GM21515 (cell line): Measurements from ENCODE around the gene ERICH4.
"Not testable (repeated sequence)": the region's sequence is repeated elsewhere in the genome, so short reads cannot be mapped to it uniquely, and the experiment has no call there.

Experiments
- ATAC-seq: cut with Tn5 transposase; IDR thresholded peaks from one replicate; pipeline ENCODE4 v1.9.1; 2021; ENCODE audit not compliant: unreplicated experiment

Gene ERICH4, protein sequence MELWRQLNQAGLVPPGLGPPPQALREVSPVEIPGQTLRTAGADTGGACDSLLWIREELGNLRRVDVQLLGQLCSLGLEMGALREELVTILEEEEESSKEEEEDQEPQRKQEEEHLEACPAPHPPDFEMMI

DNA sequence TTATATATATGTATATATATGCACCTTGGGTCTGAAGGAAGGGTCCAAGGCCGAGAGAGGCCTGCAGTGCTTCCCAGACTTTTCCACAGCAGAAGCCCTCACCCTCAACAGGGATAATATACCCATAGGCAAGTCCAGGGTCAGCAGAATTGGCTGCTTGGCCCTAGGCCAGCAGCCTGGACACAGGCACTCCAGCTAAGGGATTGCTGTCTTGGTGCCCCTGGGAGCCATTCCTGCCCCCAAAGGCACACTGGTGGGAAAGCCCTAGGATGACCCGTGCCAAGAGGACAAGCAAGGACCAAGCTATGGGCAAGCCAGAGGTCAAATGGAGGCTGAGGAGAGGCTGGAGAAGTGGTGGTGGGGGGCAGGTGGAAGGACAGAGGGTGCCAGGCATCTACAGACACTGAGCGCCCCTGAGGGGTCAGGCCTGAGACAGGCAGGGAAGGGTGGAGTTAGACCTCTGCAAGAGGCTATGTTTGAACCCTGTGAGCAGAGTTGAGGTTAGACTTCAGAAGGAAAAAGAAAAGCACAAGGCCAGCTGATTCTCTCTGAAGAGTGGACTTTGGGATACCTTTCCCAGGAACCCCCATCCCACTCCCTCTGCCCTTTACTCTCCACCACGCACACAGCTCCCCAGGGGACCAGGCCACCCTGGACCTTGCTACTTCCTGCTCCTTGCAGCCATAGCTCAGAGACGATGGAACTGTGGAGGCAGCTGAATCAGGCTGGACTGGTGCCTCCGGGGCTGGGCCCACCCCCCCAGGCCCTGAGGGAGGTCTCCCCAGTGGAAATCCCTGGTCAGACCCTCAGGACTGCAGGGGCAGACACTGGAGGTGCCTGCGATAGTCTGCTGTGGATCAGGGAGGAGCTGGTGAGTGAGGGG, at the start of gene ERICH4:
Gene ERICH4, plus strand, starts transcription at position 684 of the 883 bp plus-strand sequence. Its CDS starts 14 bp downstream, at position 698.
- no peak for ATAC-seq

DNA sequence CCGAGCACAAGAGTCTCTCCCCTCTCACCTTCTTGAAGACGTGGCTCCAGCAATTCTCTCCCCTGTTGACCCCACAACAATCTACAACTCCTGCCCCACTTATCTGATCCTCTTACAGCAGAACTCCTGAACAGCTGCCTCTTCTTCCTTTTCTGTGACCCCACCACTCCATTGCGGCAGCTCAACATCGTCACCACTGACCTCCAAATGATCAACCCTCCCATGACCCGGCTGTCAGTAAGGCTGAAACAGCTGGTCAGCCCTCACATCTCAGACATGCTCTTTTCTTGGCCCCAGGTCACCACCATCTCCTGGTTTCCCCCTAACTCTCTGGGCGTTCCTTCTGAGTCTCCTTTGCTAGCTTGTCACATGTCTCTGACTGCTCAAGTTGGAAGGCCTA, 47.6 kb upstream of the ERICH4 start:
- ATAC-seq, result no peak

DNA sequence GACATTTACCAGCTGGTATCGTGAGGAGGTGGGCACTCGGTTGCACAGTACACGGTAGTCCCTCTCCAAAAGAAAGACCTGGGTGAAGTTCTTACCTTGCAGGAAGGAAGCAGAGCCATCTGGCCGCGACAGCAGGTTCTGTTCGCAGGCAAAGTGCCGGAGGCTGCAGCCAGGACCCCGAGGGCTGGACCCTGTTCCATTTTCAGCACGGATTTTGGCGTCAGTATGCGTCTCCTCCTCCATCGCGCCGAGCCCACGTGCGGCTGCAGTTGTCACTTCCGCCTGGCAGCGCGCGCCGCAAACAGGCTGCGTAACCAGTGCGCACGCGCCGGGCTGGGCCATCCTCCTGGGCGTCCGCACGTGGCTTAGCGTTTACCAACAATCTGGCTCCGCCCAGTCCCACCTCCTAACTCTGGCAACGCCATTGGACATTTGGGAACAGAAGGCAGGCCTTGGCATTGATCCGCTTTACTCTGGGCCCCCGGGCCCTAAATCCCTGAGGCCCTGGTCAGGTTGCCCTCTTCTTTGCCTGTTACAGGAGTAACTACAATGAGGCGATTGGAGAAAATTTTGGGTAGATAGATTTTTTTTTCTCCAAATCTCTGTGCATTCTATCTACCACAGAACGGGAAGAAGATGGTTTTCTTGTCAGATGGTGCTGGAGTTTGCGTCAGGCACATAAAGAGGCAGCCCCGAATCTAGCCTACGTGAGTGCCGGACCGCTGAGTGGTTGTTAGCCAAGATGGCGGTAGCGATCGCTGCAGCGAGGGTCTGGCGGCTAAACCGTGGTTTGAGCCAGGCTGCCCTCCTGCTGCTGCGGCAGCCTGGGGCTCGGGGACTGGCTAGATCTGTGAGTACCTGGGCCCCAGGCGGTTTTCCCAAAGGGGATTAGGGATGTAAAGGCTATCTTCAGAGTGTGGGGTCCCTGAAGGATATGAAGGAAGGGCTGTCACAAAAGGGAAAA, 45.6 kb upstream of the ERICH4 start, which contains the start of the genes BCKDHA and EXOSC5:
Gene BCKDHA, plus strand, starts transcription at position 733 of the 964 bp plus-strand sequence. Its CDS starts 10 bp downstream, at position 743.
Gene EXOSC5, minus strand, starts transcription at position 274 of the 964 bp plus-strand sequence. Its CDS starts 31 bp downstream, at position 243.
- ATAC-seq, result peak; percentile 87

DNA sequence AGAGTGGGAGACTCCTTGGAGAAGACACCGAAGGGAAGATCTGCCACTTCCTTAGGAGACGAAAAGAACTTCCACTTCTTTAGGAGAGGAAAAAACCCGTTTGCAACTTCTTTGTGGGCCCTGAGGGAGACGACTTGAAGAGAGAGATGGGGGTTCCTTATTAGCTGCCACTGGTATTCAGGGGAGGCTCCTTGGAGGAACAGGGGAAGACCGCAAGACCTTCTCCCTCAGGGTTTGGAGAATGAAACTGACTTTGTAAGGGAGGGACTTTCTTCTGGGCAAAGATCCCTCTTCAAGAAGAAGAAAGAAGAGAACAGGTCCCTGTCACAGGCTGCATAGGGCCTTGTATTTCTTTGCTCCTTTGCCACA, 44.9 kb upstream of the ERICH4 start:
- no peak for ATAC-seq

DNA sequence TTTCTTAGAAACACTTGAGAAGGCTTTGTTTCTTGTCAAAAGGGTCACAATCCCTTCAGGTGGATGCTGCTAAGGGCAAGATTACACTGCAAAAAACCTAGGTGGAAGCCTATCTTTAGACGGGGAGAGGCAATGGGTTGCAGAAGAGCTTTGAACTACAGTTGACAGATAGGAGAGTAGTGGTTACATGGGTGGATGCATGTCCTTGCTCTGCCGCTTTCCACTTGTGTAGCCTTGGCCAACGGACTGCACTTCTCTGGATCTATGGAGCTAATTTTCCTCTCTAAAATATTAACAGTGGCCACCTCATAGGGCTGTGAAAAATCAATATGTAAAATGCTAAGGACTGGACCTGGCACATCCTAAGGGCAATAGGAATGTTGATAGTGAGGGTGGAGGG, 44.4 kb upstream of the ERICH4 start:
- ATAC-seq, result no peak

DNA sequence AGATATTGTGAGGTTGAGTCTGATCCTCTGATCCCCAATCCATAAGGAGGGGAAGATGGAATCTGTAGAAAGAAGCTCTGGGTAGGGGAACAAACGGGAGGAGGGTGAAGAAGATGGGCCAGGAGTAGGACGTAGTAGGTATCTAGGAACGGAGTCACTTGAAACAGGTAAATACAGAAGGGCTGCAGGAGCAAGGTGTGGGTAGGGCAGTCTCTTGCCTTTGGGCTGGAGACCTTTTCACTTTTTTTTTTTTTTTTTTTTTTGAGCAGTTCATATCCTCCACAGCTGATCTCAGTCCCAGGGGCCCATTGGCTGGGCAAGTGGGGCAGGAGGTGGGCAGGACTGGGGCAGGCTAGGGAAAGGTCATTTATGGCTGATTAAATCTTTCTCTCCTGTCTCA, 43.9 kb upstream of the ERICH4 start:
- no peak for ATAC-seq

DNA sequence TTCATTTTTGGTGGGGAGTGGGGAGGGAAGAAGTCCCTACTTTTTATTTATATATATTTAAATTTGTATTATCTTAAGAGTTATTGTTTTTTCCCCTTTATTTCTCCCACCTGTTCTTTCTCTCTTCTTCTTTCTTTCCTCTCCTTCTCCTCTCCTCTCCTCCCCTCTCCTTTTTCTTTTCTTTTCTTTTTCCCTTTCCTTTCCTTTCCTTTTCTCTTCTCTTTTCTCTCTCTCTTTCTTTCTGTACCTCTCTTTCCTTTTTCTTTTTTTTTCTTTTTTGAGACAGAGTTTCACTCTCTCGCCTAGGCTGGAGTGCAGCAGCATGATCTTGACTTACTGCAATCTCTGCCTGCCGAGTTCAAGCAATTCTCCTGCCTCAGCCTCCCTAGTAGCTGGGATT, 43.4 kb upstream of the ERICH4 start:
- no peak for ATAC-seq

DNA sequence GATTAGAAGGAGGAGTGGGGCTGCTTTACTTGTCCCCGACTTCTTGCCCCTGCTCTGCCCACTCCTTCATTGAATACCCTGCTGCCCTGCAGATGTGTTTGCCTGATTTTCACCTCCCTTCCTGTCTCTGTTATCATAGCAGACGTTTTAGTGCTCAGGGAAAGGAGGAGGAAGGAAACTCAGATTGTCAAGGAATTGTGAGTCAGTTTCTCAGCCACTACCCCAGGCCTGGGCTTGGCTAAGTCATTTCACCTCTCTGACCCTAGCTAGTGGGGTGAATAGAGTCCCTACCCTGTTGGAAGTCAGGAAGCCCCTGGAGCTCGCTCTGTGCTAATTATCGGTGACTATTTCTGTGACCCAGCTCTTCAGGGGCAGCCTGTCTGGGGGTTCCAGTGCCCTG, 41.5 kb upstream of the ERICH4 start:
- ATAC-seq, result no peak

DNA sequence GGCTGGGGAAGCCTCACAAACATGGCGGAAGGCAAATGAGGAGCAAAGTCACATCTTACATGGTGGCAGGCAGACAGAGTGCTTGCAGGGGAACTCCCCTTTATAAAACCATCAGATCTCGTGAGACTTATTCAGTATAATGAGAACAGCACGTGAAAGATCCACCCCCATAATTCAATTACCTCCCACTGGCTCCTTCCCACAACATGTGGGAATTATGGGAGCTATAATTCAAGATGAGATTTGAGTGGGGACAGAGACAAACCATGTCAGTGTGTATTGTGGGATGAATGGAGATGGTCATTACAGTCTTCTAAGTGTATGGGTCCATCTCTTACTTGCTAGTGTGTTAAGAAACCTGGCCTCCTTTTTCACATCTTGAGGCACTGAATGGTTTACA, 40.9 kb upstream of the ERICH4 start:
- ATAC-seq, result no peak

DNA sequence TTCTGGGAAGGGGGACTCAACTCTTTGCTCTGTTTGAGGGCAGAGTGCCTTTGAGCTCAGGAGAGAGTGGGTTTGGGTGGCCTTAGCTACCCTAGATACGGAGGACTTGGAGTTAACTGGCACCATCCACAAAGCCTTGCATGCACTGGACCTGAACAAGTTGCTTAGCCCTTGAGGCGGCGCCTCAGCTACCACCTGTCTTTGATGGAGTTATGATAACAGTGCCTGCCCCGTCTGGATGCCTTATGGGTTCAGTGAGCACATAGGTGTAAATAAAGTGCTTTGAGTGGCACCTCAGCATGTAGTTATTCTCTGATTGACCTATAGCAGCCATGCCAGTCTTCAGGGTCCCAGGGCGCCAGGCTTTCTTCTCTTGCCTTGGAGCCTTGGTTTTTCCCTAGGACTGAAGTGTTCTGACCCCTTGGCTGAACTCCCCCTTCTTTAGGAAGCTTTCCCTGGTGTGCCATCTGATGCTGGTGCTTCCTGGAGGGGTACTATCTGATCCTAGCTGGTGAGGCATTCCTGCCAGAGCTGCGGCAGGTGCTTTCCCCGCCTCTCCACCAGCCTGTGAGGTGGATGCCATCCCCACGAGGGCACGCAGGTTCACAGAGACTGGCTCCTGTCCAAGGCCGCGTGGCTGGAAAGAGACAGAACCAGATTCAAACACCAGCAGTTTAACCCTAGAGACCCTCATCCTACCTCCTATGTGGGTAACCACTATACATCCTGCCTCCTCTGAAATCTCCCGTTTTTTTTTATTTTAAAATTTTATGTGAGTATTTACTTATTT, 39.6 kb upstream of the ERICH4 start:
- no peak for ATAC-seq

DNA sequence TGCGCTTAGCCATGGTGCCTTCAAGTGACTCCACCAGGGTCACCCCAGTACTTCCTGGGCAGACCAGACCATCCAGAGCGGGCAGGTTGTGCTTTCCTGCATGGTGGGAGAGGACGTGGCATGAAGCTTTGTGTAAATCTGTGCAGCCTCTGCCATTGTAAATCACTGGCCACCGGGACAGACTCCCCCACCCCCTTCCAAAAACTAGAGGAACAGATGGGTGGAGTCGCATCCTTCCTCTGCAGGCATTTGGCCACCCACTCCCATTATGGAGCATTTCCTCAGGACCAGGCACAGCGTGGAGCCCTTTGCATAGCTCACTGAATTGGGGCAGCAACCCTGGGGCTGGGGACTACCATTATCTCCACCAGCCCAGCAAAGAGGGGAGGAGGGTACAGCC, 37.2 kb upstream of the ERICH4 start:
- ATAC-seq, result no peak

DNA sequence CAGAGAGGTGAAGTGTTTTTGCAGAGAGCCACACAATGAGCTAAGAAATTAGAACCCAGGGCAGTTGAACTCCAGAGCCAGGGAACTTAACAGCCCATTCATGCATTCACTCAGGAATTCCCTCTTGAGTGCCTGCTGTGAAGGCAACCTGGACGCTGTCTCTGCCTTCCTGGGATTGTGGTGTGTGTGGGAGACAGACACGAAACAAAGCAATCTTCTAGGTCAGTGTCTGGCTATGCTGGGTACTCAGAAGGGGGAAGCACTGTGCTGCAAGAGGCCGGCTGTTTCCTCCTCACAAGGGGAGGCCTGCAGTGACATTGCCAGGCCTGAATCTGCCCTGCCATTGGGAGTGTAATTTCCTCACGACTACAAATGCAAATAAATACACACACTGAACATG, 35.7 kb upstream of the ERICH4 start:
- ATAC-seq, result no peak

DNA sequence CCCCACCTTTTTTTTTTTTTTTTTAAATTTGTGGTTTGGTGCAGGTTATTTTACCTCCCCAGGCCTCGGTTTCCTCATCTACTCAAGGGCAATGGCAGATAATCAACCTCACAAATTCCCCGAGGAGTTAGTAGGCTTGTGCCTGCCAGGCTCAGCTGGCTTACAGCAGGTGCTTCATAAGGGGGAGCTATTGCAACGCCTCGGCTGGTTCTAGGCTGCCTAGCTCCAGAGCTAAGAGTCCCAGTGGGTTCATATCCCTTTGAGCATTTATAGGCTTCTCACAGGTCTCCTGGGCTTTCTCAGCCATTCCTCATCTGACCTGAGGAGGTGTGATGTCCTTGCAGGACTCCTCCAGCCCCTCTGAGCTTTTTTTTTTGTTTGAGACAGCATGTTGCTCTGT, 34.7 kb upstream of the ERICH4 start:
- ATAC-seq, result no peak

DNA sequence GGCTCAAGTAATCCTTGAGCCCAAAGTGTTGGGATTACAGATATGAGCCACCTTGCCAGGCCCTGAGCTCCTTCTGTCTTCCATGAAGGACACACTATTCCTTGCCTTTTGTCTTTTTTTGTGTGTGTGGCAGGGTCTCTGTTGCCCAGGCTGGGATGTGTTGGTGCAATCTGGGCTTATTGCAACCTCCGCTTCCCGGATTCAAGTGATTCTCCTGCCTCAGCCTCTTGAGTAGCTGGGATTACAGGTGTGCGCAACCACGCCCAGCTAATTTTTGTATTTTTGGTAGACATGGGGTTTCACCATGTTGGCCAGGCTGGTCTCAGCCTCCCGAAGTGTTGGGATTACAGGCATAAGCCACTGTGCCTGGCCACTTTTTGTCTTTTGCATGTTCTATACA, 34.1 kb upstream of the ERICH4 start:
- ATAC-seq, result not testable (repeated sequence)

DNA sequence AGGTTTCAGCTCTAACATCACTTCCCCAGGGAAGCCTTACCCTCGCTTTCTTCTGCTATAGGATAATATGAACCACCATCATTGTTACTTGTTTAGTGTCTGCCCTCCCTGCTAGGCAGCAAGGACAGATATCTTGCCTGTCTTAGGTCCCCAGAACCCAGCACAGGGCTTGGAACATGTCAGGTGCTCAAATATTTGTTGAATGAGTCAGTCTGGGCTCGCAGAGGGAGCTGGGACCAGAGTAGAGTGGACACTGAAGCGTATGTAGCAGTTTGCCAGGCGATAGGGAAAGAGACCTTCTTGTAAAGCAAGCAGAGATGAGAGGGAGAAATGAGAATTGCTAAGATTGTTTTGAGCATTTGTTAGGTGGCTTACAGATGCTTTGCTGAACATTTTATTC, 33.7 kb upstream of the ERICH4 start:
- ATAC-seq, result no peak

DNA sequence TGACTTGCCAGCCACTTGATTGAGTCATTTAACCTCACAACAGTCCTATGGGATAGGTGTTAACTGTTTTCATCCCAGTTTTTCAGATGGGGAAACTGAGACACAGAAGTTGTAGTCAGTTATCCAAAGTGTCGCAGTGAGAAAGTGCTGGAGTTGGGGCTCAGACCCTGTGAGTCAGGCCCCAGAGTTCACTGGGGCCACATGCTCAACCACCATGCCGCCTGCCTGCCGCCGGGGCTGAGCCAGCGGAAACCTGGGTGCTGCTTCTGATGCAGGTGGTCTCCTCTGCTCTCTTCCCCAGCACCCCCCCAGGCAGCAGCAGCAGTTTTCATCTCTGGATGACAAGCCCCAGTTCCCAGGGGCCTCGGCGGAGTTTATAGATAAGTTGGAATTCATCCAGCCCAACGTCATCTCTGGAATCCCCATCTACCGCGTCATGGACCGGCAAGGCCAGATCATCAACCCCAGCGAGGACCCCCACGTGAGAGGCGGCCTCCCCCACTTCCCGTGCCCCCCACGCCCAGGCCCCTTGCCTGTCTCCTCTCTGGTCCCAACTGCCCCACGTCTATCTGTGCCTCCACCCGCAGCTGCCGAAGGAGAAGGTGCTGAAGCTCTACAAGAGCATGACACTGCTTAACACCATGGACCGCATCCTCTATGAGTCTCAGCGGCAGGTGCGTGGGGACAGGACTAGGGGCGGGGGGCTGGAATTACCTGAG, 32.5 kb upstream of the ERICH4 start:
- ATAC-seq, result no peak

DNA sequence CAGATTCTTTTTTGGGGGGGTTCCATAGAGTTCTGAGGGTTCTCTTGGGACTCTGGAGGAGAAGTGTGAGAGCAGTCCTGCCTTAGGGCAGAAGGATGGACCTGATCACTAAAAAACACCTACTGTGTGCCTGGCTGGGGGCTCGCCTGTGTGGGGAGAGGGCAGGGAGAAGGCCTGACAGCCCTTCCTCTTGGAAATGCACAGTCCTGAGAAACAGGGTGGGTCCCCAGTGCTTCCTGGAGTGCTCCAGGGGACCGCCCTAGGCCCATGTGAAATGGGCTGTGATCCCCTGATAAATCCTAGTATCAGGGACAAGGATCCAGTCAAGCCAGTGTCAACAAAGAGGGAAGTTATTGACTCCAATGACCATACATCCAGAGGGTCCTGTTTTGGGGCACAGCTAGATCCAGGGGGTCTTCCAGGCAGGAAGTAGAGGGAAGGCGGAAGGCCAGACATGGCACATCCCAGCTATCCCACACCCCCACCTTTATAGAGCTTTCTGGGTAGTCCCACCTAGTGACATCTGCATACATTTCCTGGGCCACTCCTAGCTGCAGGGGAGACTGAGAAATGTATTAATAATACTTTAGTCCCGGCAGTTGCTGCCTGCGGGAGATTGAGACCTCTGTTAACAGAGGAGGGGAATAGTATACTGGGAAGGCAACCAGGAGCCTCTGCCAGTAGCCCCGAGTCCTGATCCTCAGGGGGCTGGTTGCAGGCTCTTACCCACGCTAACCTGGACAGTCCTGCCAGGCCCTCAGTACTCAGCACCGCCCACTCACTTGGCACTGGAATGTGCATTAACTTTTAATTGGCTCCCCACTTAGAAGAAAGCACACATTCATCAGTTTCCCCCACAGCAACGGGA, 31.6 kb upstream of the ERICH4 start:
- ATAC-seq, result no peak

DNA sequence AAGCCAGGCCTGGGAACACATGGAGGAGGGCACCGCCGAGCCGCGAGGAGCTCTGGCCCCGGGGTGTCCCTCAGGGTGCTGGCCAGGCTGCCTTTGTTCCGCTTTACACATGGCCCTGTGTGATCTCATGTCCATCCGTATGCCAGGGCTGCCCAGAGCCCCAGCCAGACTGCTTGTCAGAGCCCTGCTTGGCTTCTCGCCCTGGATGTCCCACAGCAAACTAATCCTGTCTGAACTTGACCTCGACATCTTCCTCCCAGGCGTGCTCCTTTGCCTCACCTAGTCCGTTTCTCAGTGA, 31.0 kb upstream of the ERICH4 start:
- no peak for ATAC-seq

DNA sequence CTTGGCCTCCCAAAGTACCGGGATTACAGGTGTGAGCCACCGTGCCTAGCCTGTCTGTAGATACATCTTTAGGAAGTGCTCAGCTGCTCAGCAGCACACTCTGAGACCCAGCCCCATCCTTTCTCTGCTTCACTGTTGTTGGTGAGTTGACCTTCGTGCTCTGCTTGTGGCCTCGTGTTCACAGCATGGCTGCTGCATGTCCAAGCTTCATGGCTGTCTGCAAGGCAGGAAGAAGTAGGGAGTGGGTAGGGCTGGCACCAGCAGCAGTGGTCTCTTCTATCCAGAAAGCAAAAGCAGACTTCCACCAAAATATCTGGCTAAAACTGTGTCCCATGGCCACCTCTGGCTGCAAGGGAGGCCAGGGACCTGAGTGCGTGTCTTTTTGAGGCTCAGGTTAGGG, 30.0 kb upstream of the ERICH4 start:
- ATAC-seq, result no peak
